ENCODE data around the gene IGF2BP2. TPM values are rescaled to one million over a fixed set of nuclear protein-coding genes. Genes with fewer than 3 reads are reported as not detected.

IGF2BP2 gene
- total and polyA plus RNA-seq, 2 of the 13 experiments (the other 11 are each of a cell fraction or from before 2014, with no cell fraction given): 6.5 to 46.0 TPM

- Histone ChIP-seq H3K36me3 (replicated peaks in 1 of 2; ENCODE audit: control insufficient read depth in 1 of 2, insufficient read depth in 2 of 2, low read length in 2 of 2) (no peaks in the 10 kb centered on the region; a peak in 1 of 5 replicates), H3K4me2 (ENCODE audit: low read depth, low read length) (peak overlapping the region; percentile 79), H3K27me3 (ENCODE audit: control insufficient read depth in 1 of 2, insufficient read depth in 2 of 2, low read length in 2 of 2) (no peaks in the 10 kb centered on the region; a peak in 1 of 5 replicates), H3K79me2 (ENCODE audit: insufficient read depth, low read length) (peaks cover 93% of the 10 kb centered on the region), H2AFZ (ENCODE audit: low read length) (no peak overlapping the region), H3K4me1 (ENCODE audit: insufficient read depth, low read length) (peaks cover 48% of the 10 kb centered on the region), H3K4me3 (replicated peaks in 1 of 3; ENCODE audit: insufficient read depth in 1 of 3, low read depth in 2 of 3, low read length in 3 of 3) (peak overlapping the region; percentile 92 to 99 (median 95)), H3K27ac (ENCODE audit: extremely low read length, insufficient read depth, low read length) (peak overlapping the region; percentile 97), H4K20me1 (ENCODE audit: insufficient read depth, low read length) (peaks cover 42% of the 10 kb centered on the region), H3K9me3 (ENCODE audit: low read length) (no peaks in the 10 kb centered on the region), H3K9ac (ENCODE audit: insufficient read depth, low read depth, low read length) (peak overlapping the region; percentile 97)
- POLR2A ChIA-PET: interaction anchor here (0.9 to 2.2 kb wide), 10 partner anchors 8 to 120 kb away, joined by 3 to 11 read pairs (median 6); partner anchors contain the start of gene TRA2B
- CTCF ChIA-PET (ENCODE audit: low intra/inter-chr PET ratio, low total read pairs): no interaction called here
- under 1% methylated on average over 35 of the region's 84 CpGs for WGBS (ENCODE audit: low lambda C conversion rate)
- BruUV-seq (replicated peaks): no TSS peak
- no peak for DNase-seq (ENCODE audit: low spot score)
- no peak for FAIRE-seq
- peak; percentile 24 for ATAC-seq
- in situ Hi-C loops (cut with HindIII; ENCODE audit: extremely low pct_ligation_motif_present, low pct_unique_long_range_greater_than_20kb): no loop called here
- intact Hi-C loops (cut with micrococcal nuclease; ENCODE audit: unreplicated experiment): loop anchor here (5.0 kb wide), 1 partner anchor 91 kb away; no protein-coding TSS in a partner anchor
- TF ChIP-seq ZNF232 (CRISPR knock-in tag; IDR thresholded peaks at IDR 0.05; ENCODE audit: borderline replicate concordance): 0 out of 2 replicates have a peak, but pooled peaks have one; percentile 35
- TF ChIP-seq SP140L (CRISPR knock-in tag; IDR thresholded peaks at IDR 0.05; ENCODE audit: borderline replicate concordance): no peak
- TF ChIP-seq, protein P1, sequence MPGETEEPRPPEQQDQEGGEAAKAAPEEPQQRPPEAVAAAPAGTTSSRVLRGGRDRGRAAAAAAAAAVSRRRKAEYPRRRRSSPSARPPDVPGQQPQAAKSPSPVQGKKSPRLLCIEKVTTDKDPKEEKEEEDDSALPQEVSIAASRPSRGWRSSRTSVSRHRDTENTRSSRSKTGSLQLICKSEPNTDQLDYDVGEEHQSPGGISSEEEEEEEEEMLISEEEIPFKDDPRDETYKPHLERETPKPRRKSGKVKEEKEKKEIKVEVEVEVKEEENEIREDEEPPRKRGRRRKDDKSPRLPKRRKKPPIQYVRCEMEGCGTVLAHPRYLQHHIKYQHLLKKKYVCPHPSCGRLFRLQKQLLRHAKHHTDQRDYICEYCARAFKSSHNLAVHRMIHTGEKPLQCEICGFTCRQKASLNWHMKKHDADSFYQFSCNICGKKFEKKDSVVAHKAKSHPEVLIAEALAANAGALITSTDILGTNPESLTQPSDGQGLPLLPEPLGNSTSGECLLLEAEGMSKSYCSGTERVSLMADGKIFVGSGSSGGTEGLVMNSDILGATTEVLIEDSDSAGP (CRISPR knock-in tag; IDR thresholded peaks at IDR 0.05; ENCODE audit: borderline replicate concordance): peak; percentile 33; the same call in 1 of the 2 replicates
- peak; percentile 93 for TF ChIP-seq ZBTB7B (CRISPR knock-in tag; IDR thresholded peaks at IDR 0.05)
- TF ChIP-seq AGO2 (optimal IDR thresholded peaks at IDR 0.05; ENCODE audit: low read depth, low read length): peak; percentile 84
- TF ChIP-seq, protein P2, sequence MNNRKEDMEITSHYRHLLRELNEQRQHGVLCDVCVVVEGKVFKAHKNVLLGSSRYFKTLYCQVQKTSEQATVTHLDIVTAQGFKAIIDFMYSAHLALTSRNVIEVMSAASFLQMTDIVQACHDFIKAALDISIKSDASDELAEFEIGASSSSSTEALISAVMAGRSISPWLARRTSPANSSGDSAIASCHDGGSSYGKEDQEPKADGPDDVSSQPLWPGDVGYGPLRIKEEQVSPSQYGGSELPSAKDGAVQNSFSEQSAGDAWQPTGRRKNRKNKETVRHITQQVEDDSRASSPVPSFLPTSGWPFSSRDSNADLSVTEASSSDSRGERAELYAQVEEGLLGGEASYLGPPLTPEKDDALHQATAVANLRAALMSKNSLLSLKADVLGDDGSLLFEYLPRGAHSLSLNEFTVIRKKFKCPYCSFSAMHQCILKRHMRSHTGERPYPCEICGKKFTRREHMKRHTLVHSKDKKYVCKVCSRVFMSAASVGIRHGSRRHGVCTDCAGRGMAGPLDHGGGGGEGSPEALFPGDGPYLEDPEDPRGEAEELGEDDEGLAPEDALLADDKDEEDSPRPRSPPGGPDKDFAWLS (CRISPR knock-in tag; IDR thresholded peaks at IDR 0.05; ENCODE audit: borderline replicate concordance): no peak
- TF ChIP-seq AGO1 (IDR thresholded peaks at IDR 0.05; ENCODE audit: low read depth, low read length, poor library complexity, severe bottlenecking): peak; percentile 51
- TF ChIP-seq KDM5A (IDR thresholded peaks at IDR 0.05; ENCODE audit: borderline replicate concordance, low read length): 0 out of 2 replicates have a peak, but pooled peaks have one; percentile 7
- TF ChIP-seq HNRNPL (IDR thresholded peaks at IDR 0.05; ENCODE audit: low read depth, low read length): 0 out of 2 replicates have a peak, but pooled peaks have one; percentile 19
- 0 out of 2 replicates have a peak, but pooled peaks have one; percentile 34 for TF ChIP-seq EEA1 (CRISPR knock-in tag; IDR thresholded peaks at IDR 0.05; ENCODE audit: borderline replicate concordance)
- TF ChIP-seq, protein P3, sequence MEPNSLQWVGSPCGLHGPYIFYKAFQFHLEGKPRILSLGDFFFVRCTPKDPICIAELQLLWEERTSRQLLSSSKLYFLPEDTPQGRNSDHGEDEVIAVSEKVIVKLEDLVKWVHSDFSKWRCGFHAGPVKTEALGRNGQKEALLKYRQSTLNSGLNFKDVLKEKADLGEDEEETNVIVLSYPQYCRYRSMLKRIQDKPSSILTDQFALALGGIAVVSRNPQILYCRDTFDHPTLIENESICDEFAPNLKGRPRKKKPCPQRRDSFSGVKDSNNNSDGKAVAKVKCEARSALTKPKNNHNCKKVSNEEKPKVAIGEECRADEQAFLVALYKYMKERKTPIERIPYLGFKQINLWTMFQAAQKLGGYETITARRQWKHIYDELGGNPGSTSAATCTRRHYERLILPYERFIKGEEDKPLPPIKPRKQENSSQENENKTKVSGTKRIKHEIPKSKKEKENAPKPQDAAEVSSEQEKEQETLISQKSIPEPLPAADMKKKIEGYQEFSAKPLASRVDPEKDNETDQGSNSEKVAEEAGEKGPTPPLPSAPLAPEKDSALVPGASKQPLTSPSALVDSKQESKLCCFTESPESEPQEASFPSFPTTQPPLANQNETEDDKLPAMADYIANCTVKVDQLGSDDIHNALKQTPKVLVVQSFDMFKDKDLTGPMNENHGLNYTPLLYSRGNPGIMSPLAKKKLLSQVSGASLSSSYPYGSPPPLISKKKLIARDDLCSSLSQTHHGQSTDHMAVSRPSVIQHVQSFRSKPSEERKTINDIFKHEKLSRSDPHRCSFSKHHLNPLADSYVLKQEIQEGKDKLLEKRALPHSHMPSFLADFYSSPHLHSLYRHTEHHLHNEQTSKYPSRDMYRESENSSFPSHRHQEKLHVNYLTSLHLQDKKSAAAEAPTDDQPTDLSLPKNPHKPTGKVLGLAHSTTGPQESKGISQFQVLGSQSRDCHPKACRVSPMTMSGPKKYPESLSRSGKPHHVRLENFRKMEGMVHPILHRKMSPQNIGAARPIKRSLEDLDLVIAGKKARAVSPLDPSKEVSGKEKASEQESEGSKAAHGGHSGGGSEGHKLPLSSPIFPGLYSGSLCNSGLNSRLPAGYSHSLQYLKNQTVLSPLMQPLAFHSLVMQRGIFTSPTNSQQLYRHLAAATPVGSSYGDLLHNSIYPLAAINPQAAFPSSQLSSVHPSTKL (CRISPR knock-in tag; IDR thresholded peaks at IDR 0.05): peak; percentile 7; the same call in 1 of the 2 replicates
- TF ChIP-seq SAP130 (CRISPR knock-in tag; IDR thresholded peaks at IDR 0.05; ENCODE audit: low read depth): 0 out of 2 replicates have a peak, but pooled peaks have one; percentile 36
- no peak for TF ChIP-seq RARG (CRISPR knock-in tag; IDR thresholded peaks at IDR 0.05; ENCODE audit: low read depth)
- TF ChIP-seq PPARG (CRISPR knock-in tag; conservative IDR thresholded peaks at IDR 0.05): 0 out of 2 replicates have a peak, but pooled peaks have one; percentile 16
These were observed 1.5 kb downstream of the IGF2BP2 start for GRCh38 chr3:185823078-185824044.
